ENCODE results near the gene BCL2A1. TPM values are rescaled to one million over a fixed set of nuclear protein-coding genes. Genes with fewer than 3 reads are reported as not detected.

BCL2A1 gene
- polyA plus RNA-seq, 1 donor (not counting 4 experiments of a cell fraction or from before 2014, with no cell fraction given) = 0.10 TPM

- H2AFZ ChIP-seq (ENCODE audit: control insufficient read depth, low read length) = no peak overlapping the region
- H3K27ac ChIP-seq (ENCODE audit: control insufficient read depth, insufficient read depth, low read length) = no peak overlapping the region
- H3K27me3 ChIP-seq (ENCODE audit: control insufficient read depth, extremely low read depth, insufficient read depth, low read length) = no peaks in the 10 kb centered on the region
- H3K4me1 ChIP-seq (ENCODE audit: control insufficient read depth, extremely low read depth, insufficient read depth, low read length) = no peaks in the 10 kb centered on the region
- TF ChIP-seq CTCF (optimal IDR thresholded peaks at IDR 0.05 in 1 of 3, IDR thresholded peaks at IDR 0.05 in 1 of 3, conservative IDR thresholded peaks at IDR 0.05 in 1 of 3; ENCODE audit: extremely low read depth in 1 of 3, insufficient read depth in 2 of 3, low read length in 3 of 3) (no peak), EZH2 (IDR thresholded peaks at IDR 0.05; ENCODE audit: low read length) (no peak)
- no peak overlapping the region for H3K4me2 ChIP-seq (ENCODE audit: control insufficient read depth, extremely low read depth, insufficient read depth, low read depth, low read length)
- H3K9me3 ChIP-seq (ENCODE audit: control insufficient read depth, low read depth, low read length) = no peaks in the 10 kb centered on the region
- no peak for DNase-seq (ENCODE audit: low read depth, low spot score)
- no peaks in the 10 kb centered on the region for H4K20me1 ChIP-seq (ENCODE audit: control insufficient read depth, extremely low read depth, insufficient read depth, low read length)
- no peak overlapping the region for H3K9ac ChIP-seq (ENCODE audit: control insufficient read depth, extremely low read depth, insufficient read depth, low read length)
- H3K4me3 ChIP-seq (ENCODE audit: control insufficient read depth in 2 of 3, extremely low read depth in 1 of 3, insufficient read depth in 2 of 3, low read depth in 1 of 3, low read length in 3 of 3) = no peak overlapping the region
- no peaks in the 10 kb centered on the region for H3K36me3 ChIP-seq (ENCODE audit: control insufficient read depth in 2 of 2, extremely low read depth in 1 of 2, insufficient read depth in 2 of 2, low read length in 2 of 2)
- no peaks in the 10 kb centered on the region for H3K79me2 ChIP-seq (ENCODE audit: control insufficient read depth, insufficient read depth, low read length)
- dilution Hi-C loops (cut with MboI; ENCODE audit: extremely low pct_ligation_motif_present, low sequenced_read_pairs) = no loop called here
- FAIRE-seq = no peak
- H3K9me1 ChIP-seq (ENCODE audit: control insufficient read depth, extremely low read depth, insufficient read depth, low read length) = no peaks in the 10 kb centered on the region
Measured at GRCh38 chr15:79970181-79970580, 815 bp downstream of the BCL2A1 start.

DNA sequence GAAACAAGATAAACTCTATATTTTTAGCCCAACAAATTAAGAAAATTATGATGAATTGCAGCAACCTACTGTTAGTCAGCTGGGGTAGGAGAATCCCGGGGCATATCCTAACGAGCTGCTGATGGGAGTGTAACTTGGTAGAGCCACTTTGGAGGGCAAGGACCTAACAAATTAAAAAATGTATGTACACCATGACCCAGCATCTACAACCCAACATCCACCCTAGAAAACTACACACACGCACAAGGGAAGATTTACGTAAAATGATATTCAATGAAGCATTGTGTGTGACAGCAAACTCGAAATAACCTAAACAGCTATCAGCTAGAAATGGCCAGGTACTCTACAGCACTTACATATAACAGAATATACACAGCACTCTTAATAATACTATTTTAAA lies 1.9 kb downstream of the BCL2A1 start:
- H3K9me1 ChIP-seq (ENCODE audit: control insufficient read depth, extremely low read depth, insufficient read depth, low read length) = no peaks in the 10 kb centered on the region
- H3K4me1 ChIP-seq (ENCODE audit: control insufficient read depth, extremely low read depth, insufficient read depth, low read length) = no peaks in the 10 kb centered on the region
- no peak for TF ChIP-seq EZH2 (IDR thresholded peaks at IDR 0.05; ENCODE audit: low read length)
- no peak for TF ChIP-seq CTCF (optimal IDR thresholded peaks at IDR 0.05 in 1 of 3, IDR thresholded peaks at IDR 0.05 in 1 of 3, conservative IDR thresholded peaks at IDR 0.05 in 1 of 3; ENCODE audit: extremely low read depth in 1 of 3, insufficient read depth in 2 of 3, low read length in 3 of 3)
- no peak overlapping the region for H3K4me3 ChIP-seq (ENCODE audit: control insufficient read depth in 2 of 3, extremely low read depth in 1 of 3, insufficient read depth in 2 of 3, low read depth in 1 of 3, low read length in 3 of 3)
- no peak overlapping the region for H2AFZ ChIP-seq (ENCODE audit: control insufficient read depth, low read length)
- no peaks in the 10 kb centered on the region for H4K20me1 ChIP-seq (ENCODE audit: control insufficient read depth, extremely low read depth, insufficient read depth, low read length)
- FAIRE-seq (no peak), DNase-seq (ENCODE audit: low read depth, low spot score) (no peak)
- H3K36me3 ChIP-seq (ENCODE audit: control insufficient read depth in 2 of 2, extremely low read depth in 1 of 2, insufficient read depth in 2 of 2, low read length in 2 of 2) = no peaks in the 10 kb centered on the region
- no peaks in the 10 kb centered on the region for H3K9me3 ChIP-seq (ENCODE audit: control insufficient read depth, low read depth, low read length)
- H3K4me2 ChIP-seq (ENCODE audit: control insufficient read depth, extremely low read depth, insufficient read depth, low read depth, low read length) = no peak overlapping the region
- dilution Hi-C loops (cut with MboI; ENCODE audit: extremely low pct_ligation_motif_present, low sequenced_read_pairs) = no loop called here
- no peak overlapping the region for H3K9ac ChIP-seq (ENCODE audit: control insufficient read depth, extremely low read depth, insufficient read depth, low read length)
- no peaks in the 10 kb centered on the region for H3K79me2 ChIP-seq (ENCODE audit: control insufficient read depth, insufficient read depth, low read length)
- H3K27me3 ChIP-seq (ENCODE audit: control insufficient read depth, extremely low read depth, insufficient read depth, low read length) = no peaks in the 10 kb centered on the region
- no peak overlapping the region for H3K27ac ChIP-seq (ENCODE audit: control insufficient read depth, insufficient read depth, low read length)
